Ureter (tissue), 1 donor: ENCODE results near the gene RAPH1. TPM values are rescaled to one million over a fixed set of nuclear protein-coding genes. Genes with fewer than 3 reads are reported as not detected.
A peak's percentile ranks its signal among the peaks of the same experiment; 100 is the strongest.

Experiments used
- DNase-seq: peaks from one replicate; pipeline ENCODE4 v3.0.0-alpha.2; 2020; ENCODE audit warnings: low spot score
- total RNA-seq: library from RNA; stranded (reverse); gene quantifications from one replicate; pipeline ENCODE4 v1.2.4, GENCODE V29; 2023
- donor health status: DM: yes; HTN: yes; CAD: no.

Gene RAPH1, protein sequence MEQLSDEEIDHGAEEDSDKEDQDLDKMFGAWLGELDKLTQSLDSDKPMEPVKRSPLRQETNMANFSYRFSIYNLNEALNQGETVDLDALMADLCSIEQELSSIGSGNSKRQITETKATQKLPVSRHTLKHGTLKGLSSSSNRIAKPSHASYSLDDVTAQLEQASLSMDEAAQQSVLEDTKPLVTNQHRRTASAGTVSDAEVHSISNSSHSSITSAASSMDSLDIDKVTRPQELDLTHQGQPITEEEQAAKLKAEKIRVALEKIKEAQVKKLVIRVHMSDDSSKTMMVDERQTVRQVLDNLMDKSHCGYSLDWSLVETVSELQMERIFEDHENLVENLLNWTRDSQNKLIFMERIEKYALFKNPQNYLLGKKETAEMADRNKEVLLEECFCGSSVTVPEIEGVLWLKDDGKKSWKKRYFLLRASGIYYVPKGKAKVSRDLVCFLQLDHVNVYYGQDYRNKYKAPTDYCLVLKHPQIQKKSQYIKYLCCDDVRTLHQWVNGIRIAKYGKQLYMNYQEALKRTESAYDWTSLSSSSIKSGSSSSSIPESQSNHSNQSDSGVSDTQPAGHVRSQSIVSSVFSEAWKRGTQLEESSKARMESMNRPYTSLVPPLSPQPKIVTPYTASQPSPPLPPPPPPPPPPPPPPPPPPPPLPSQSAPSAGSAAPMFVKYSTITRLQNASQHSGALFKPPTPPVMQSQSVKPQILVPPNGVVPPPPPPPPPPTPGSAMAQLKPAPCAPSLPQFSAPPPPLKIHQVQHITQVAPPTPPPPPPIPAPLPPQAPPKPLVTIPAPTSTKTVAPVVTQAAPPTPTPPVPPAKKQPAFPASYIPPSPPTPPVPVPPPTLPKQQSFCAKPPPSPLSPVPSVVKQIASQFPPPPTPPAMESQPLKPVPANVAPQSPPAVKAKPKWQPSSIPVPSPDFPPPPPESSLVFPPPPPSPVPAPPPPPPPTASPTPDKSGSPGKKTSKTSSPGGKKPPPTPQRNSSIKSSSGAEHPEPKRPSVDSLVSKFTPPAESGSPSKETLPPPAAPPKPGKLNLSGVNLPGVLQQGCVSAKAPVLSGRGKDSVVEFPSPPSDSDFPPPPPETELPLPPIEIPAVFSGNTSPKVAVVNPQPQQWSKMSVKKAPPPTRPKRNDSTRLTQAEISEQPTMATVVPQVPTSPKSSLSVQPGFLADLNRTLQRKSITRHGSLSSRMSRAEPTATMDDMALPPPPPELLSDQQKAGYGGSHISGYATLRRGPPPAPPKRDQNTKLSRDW
- 71.6 TPM for total RNA-seq

DNA sequence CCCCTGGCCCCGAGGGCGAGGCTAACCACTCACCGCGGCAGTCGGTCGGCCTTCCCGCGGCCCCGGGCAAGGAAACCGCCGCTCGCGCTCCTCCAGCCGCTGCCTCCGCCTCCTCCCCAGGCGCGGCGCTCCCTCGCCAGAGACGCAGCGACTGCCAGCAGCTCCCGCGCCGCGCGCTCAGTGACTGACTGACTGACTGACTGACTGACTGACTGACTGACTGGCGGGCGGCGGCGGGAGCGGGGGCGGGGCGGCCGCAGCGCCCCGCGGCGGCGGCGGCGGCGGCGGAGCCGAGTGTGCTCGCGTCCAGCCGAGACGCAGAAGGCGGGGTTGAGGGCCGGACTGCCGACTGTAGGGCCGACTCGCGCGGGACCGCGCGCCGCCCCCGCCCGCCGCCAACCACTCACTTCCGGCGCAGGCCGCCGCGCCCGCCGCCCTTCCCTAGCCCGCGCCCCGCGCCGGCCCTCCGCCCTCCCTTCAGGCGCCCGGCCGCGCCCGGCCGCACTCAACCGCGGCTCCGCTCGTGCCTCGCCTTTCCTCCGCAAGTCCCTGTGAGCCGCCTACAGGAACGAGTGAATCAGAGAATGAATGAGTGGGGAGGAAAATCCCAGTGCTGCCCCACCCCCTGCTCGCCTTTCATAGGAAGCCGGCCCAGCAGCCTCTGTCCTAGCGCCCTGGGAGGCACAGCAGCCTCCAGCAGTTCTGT is at the start of gene RAPH1:
RAPH1 (minus strand) TSS at position 224 of the 706 bp plus-strand sequence. CDS start 39,948 bp downstream, outside the sequence.
- peak; percentile 86 for DNase-seq

- no peak for DNase-seq
These were observed 49.7 kb upstream of the RAPH1 start for GRCh38 chr2:203584784-203585183.

GRCh38 chr2:203583701-203584100 is 48.6 kb upstream of the RAPH1 start:
- DNase-seq = no peak

- no peak for DNase-seq
These were observed 48.1 kb upstream of the RAPH1 start for GRCh38 chr2:203583084-203583695.

- DNase-seq = no peak
These were observed 47.4 kb upstream of the RAPH1 start for GRCh38 chr2:203582468-203582867.

DNA sequence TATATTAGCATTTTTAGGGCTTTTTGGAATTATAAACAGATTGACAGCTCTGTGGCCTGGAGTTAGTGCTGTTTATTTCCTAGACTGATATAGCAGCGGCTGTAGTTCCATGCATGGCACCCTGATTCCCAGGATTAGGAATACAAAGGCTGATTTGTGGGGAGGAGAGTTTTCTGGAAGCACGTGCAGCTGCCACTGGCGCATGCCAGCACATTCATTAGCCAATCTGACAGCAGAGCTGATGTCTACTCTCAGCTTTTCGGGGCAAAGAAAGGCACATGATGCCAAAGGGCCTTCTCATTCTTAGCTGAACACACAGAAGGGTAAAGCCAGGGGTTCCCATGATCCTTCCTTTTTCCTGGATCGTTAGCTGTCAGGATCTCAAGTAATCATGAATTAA is 45.7 kb upstream of the RAPH1 start:
- DNase-seq = no peak

DNA sequence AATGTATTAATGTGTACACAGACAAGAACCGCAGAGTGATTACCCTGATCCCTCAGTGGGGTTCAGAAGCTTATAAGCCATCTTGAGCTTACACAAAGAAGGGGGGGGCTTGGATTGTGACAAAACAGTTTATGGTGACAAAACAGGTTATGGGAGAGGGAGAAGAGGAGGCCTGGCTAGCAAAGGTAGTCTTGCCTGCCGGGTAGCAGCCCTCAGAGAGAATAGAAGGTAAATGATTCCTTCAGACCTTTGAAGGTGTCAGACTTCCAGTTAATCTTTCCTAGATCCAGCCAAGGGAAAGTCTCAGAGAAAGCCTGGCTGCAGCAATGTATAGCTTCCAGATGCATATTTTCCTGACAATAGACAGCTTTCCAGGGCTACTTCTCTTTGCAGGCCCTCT is 44.6 kb upstream of the RAPH1 start:
- DNase-seq = no peak

DNA sequence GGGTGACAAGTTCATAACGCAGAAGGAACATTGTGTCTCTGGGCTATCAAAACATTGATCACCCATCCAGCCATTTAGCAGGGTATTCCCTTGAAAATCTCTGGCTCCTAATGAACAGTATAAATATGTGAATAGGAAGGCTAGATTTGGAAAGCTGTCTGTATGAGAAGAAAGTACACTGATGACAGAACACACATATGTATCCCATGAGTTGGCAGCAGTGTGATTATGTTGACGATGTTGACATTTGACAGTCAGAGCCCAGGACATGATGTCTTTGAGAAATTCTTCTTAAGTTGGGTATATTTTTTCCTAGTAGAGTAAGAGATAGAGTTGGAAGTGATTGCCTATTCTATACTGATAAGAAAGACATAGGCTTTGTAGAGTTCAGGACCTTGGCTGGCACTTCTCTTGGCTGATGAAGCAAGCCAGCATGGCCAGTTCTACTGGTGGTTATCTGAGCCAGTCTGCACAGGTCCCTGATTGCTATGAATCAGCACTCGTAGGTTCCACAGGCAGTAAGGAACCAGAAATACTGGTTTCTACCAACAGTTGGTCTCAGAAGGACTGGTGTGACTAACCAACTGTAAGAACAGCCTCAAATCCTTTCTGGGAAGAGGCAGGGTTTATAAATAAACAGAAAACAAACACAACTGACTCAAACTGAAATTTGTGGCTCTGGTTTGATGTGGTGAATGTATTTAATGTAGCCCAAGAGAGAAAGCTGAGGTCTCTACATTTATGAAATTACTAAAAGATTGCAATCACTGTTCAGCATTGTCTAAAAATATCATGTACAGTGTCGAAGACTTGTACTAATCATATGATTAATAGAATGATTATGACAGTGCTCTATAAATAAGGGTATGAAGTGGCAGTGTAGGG is 43.9 kb upstream of the RAPH1 start:
- peak; percentile 72 for DNase-seq

GRCh38 chr2:203574824-203575223 is 39.7 kb upstream of the RAPH1 start:
- DNase-seq = no peak

GRCh38 chr2:203572316-203572715 is 37.2 kb upstream of the RAPH1 start:
- no peak for DNase-seq

DNA sequence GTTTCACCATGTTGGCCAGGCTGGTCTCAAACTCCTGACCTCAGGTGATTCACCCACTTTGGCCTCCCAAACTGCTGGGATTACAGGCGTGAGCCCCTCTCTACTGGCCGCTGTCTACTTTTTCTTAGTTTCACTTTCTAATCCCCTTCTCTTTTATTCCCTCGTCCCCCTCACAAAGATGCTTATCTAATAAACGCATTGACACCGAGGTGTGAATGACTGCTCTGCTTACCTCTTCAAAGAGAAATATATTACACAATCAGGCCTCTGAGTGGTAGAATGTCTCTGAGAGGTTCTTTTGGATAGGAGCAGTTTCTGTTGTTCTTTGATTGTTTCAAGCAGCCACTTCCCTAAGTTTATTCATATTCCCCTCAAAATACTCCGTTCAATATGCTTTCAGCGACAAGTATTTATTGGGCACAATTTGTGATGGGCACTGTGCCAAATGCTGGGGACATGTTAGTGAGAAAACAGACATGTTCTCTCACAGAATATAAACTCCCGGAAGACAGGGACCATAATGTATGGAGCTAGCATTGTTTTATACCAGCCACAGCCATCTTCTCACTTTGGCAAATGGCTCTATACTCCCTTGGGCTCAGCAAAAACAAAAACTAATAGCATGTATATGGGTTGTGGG is 34.7 kb upstream of the RAPH1 start:
- no peak for DNase-seq

DNA sequence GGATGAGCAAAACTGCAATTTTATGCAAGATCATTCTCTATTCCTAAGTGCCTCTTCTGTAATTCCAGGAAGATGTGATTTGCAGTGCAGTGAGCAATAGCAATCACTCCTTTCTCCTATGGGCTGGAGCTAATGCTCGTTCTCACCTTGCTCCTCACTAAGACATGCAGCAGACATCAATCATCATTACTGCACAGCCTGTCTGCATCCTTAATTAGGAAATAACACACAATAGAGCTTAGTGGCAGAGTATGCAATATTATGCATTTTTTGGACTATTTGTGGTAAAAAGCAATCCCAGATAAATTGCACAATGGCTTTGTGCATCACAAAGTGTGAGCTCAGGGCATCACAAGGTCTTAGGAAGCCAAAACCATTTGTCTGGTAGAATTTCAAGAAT is 32.6 kb upstream of the RAPH1 start:
- DNase-seq = no peak

DNA sequence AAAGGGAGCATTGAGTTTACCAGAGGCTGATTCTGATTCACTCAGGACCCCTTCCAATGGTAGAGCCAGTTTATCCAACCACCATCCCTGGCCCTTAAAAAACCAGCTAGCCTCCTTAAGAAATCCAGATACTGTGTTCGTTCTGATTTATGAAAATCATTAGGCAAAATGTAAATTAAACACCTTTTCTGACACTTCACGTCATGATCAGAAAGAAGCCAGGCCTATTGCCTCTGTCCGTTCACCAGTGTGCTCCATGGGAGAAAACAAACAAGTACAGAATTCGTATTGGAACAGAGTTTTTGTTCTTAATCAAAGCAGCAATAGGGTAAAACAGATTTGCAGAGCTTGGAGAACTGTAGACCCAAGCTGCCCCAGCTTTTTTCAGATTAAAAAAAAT is 31.1 kb upstream of the RAPH1 start:
- DNase-seq = no peak

- no peak for DNase-seq
These were observed 30.0 kb upstream of the RAPH1 start for GRCh38 chr2:203565076-203565475.

DNA sequence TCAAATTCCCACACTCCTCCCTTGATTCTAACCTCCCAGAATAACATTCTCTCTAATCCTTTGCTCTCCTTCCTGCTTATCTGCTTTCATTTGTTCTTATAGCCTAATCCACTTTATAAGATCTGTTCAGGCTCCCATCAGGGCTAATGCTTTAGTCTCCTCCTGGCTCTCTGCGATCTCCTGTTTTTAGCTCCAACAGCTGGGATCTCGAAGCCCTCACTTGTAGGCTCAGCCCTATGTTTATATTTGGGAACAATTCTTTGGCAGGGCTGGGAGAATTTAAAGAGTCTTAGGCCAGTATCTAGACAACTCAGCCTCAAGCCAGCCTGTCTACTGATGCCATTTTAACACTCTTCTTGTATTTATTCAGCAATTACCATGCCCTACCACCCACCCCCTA is 27.2 kb upstream of the RAPH1 start:
- DNase-seq = no peak

GRCh38 chr2:203559641-203560040 is 24.5 kb upstream of the RAPH1 start:
- DNase-seq = no peak

DNA sequence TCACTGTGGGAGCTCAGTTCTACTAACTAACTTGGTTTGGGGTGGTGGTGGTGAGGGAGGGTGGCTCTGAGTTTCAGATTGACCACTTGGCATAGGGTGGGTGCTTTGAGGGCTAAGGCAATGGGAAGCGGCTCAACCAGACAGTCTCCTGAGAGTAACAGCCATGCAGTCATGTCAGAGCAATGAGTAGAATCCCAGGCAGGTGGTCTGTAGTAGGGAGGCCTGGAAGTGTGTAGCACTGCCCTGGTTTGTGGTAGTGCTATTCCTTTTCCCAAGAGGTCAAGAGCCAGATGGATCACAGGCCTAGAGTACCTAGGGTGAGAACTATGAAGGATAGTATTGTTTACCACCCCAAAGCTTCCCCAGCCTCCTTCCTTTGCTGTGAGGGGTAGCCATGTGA is 18.7 kb upstream of the RAPH1 start:
- DNase-seq = no peak

DNA sequence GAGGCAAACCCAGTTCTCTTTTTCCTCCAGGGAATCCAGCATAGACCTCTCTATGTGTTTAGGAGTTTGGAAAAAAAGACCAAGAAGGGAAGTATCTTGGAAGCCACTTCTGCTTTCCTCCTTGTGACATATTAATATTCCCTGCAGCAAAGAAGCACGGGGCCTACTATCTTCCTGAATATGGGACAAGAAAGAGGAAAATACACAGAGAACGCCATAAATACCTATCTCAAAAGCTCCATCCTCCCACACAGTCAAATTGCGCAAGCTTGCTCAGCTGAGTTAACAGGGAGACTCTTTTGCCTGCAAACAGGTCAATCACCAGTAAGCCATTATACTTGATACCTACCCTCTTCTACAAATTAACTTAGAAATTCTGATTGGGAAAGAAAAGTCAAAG is 16.7 kb upstream of the RAPH1 start:
- DNase-seq = no peak

GRCh38 chr2:203550266-203550665 is 15.2 kb upstream of the RAPH1 start:
- DNase-seq = no peak

DNA sequence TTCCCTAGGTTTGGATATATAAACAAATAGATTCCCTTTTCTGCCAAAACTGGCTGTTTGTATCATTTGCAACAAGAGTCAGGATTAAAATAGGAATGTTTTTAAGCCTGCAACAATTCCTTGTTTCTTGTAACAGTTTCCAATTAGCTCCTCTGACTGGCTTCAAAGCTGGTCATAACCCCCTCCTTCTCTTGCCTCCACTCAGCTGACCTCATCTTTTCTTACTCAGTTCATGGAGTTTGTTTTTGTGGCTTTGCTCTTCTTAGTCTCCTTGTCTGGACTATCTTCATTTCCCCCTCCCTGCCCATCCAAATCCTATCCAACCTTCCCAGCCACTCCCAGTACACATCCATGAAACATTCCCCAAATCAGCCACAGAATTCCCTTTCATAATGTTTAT is 14.3 kb upstream of the RAPH1 start:
- DNase-seq = no peak
